Fibroblast of mammary gland (primary cell): ENCODE measurements around the gene SULT1C3.

Experiments
- DNase-seq: peaks from one replicate; pipeline ENCODE4 v3.0.0-alpha.2; 2010; ENCODE audit warnings: low read depth
- H3K4me3 ChIP-seq: 2 replicates; pipeline ENCODE4 v1.5.1; 2011; ENCODE audit warnings: low read depth, mild to moderate bottlenecking, low read length, moderate library complexity; ENCODE audit not compliant: control insufficient read depth
- TF ChIP-seq, protein P1 (sequence below): conservative IDR thresholded peaks from 2 replicates; pipeline ENCODE4 v1.5.1; 2011; ENCODE audit warnings: low read depth, low read length, inconsistent platforms; ENCODE audit not compliant: control insufficient read depth, insufficient read depth

SULT1C3 gene

GRCh38 chr2:108309903-108310302 is 70.1 kb downstream of the SULT1C3 start:
- no peak overlapping the region for H3K4me3 ChIP-seq
- TF ChIP-seq, protein P1, sequence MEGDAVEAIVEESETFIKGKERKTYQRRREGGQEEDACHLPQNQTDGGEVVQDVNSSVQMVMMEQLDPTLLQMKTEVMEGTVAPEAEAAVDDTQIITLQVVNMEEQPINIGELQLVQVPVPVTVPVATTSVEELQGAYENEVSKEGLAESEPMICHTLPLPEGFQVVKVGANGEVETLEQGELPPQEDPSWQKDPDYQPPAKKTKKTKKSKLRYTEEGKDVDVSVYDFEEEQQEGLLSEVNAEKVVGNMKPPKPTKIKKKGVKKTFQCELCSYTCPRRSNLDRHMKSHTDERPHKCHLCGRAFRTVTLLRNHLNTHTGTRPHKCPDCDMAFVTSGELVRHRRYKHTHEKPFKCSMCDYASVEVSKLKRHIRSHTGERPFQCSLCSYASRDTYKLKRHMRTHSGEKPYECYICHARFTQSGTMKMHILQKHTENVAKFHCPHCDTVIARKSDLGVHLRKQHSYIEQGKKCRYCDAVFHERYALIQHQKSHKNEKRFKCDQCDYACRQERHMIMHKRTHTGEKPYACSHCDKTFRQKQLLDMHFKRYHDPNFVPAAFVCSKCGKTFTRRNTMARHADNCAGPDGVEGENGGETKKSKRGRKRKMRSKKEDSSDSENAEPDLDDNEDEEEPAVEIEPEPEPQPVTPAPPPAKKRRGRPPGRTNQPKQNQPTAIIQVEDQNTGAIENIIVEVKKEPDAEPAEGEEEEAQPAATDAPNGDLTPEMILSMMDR = no peak
- DNase-seq = no peak
